K562 (cell line): Measurements from ENCODE around the gene HELZ. TPM values are rescaled to one million over a fixed set of nuclear protein-coding genes. Genes with fewer than 3 reads are reported as not detected.

Experiments used
- ATAC-seq: fragments of 200-7000 bp; cut with Tn5 transposase; 3 replicates; pipeline ENCODE4 v1.9.1; 2020; ENCODE audit warnings: moderate library complexity
- BruUV-seq: library from RNA; stranded (reverse); fragments of 400-500 nt; replicated peaks from 2 replicates; lab custom pipeline; 2021; lab: Mats Ljungman, UMichigan
- CTCF ChIA-PET: fragments of 300-600 bp; formaldehyde crosslinking; extraction: SDS; loops from one replicate; lab custom pipeline; 2021; ENCODE audit warnings: low intra/inter-chr PET ratio; lab: Yijun Ruan, JAX
- POLR2A ChIA-PET: fragments of 300-600, 350-650 bp; sonication (Branson Sonifier 250); formaldehyde crosslinking; extraction: SDS; loops from one replicate; lab custom pipeline; 2021; ENCODE audit warnings: antibody characterized with exemption, inconsistent platforms; lab: Yijun Ruan, JAX
- DNase-seq, 4 experiments: peaks; one replicate each; pipeline versions ENCODE4 v3.0.0 to v3.0.0-alpha.2; 2011 to 2018; ENCODE audit warnings: low spot score in 3 of 4, mixed read lengths in 3 of 4; ENCODE audit errors: extremely low read depth in 1 of 4
- FAIRE-seq: peaks from 2 replicates; lab custom pipeline; 2011; peaks lifted over from hg19 to GRCh38; lab: Jason Lieb, UNC
- H2AFZ ChIP-seq: 2 replicates; pipeline ENCODE4 v1.6.0; 2011; ENCODE audit warnings: low read depth, low read length, control low read depth, inconsistent platforms
- H3K27ac ChIP-seq: fragments of 200-600 bp; 3 replicates; pipeline ENCODE4 v1.8.0; 2011; ENCODE audit warnings: low read depth, mild to moderate bottlenecking, control low read depth, inconsistent platforms, low read length, moderate library complexity, mixed read lengths; ENCODE audit errors: extremely low read depth
- H3K27me3 ChIP-seq, 2 experiments: fragments of 300-600 bp in 1 of 2; 2 replicates in 1 of 2; 3 replicates in 1 of 2; pipeline versions ENCODE4 v1.6.0 to v1.8.0; 2011; ENCODE audit warnings: inconsistent platforms in 2 of 2, low read length in 2 of 2, mild to moderate bottlenecking in 1 of 2, mixed read lengths in 1 of 2, moderate library complexity in 1 of 2; ENCODE audit not compliant: control insufficient read depth in 2 of 2, insufficient read depth in 2 of 2
- H3K36me3 ChIP-seq: fragments of 300-600 bp; 3 replicates; pipeline ENCODE4 v1.8.0; 2011; ENCODE audit warnings: mild to moderate bottlenecking, low read length, inconsistent platforms; ENCODE audit not compliant: control insufficient read depth, insufficient read depth
- H3K4me1 ChIP-seq, 2 experiments: fragments of 200-600 bp in 1 of 2; replicated peaks in 1 of 2; 2 replicates in 1 of 2; 3 replicates in 1 of 2; pipeline versions ENCODE4 v1.5.1 to v1.8.0; 2011; ENCODE audit warnings: inconsistent platforms in 2 of 2, low read length in 2 of 2, mild to moderate bottlenecking in 1 of 2, mixed read lengths in 1 of 2, moderate library complexity in 1 of 2; ENCODE audit not compliant: control insufficient read depth in 2 of 2, insufficient read depth in 2 of 2
- H3K4me2 ChIP-seq: 2 replicates; pipeline ENCODE4 v1.6.1; 2011; ENCODE audit warnings: low read length, control low read depth, inconsistent platforms, mixed read lengths; ENCODE audit not compliant: insufficient read depth
- H3K4me3 ChIP-seq: fragments of 200-600 bp; sonication (generic), shearing (Covaris generic); 2 replicates; pipeline ENCODE4 v1.5.1; 2016; ENCODE audit warnings: control low read depth, inconsistent platforms
- H3K79me2 ChIP-seq: fragments of 200-600 bp; 3 replicates; pipeline ENCODE4 v1.8.0; 2011; ENCODE audit warnings: low read length, inconsistent platforms; ENCODE audit not compliant: control insufficient read depth, insufficient read depth
- H3K9ac ChIP-seq, 2 experiments: 2 replicates each; pipeline versions ENCODE4 v1.6.0 to v1.6.1; 2011; ENCODE audit warnings: low read depth in 2 of 2, low read length in 2 of 2, control low read depth in 1 of 2, inconsistent platforms in 1 of 2, mild to moderate bottlenecking in 1 of 2, mixed read lengths in 1 of 2; ENCODE audit not compliant: insufficient read depth in 1 of 2
- H3K9me1 ChIP-seq: one replicate; pipeline ENCODE4 v1.6.0; 2011; ENCODE audit warnings: inconsistent platforms, mild to moderate bottlenecking, low read length, moderate library complexity; ENCODE audit not compliant: control insufficient read depth, insufficient read depth
- H3K9me3 ChIP-seq: replicated peaks from 2 replicates; pipeline ENCODE4 v1.5.1; 2011; ENCODE audit warnings: low read depth, low read length, inconsistent platforms; ENCODE audit not compliant: control insufficient read depth, insufficient read depth
- H4K20me1 ChIP-seq: replicated peaks from 2 replicates; pipeline ENCODE4 v1.6.1; 2011; ENCODE audit warnings: low read length, inconsistent platforms, mixed read lengths; ENCODE audit not compliant: control insufficient read depth, insufficient read depth
- CBX8 ChIP-seq: fragments of 200-600 bp; sonication (generic); IDR thresholded peaks from 2 replicates; pipeline ENCODE4 v1.6.1; 2012; ENCODE audit warnings: borderline replicate concordance, mixed run types, low read depth, mild to moderate bottlenecking, moderate library complexity, mixed read lengths, low read length, control low read depth, inconsistent platforms; ENCODE audit not compliant: poor library complexity, severe bottlenecking; ENCODE audit errors: extremely low read depth
- CCNT2 ChIP-seq: IDR thresholded peaks from 2 replicates; pipeline ENCODE4 v1.6.1; 2011; ENCODE audit warnings: borderline replicate concordance, low read depth, mild to moderate bottlenecking, moderate library complexity, mixed read lengths, low read length; ENCODE audit not compliant: insufficient read length; ENCODE audit errors: extremely low read depth
- GABPA ChIP-seq: fragments of 200-800 bp; sonication (Bioruptor generic); conservative IDR thresholded peaks from 2 replicates; pipeline ENCODE4 v1.6.1; 2016; ENCODE audit warnings: low read depth, missing genetic modification characterization, missing compliant biosample characterization
- HBP1 ChIP-seq: fragments of 450-650 bp; formaldehyde crosslinking; IDR thresholded peaks from 2 replicates; pipeline ENCODE4 v1.4.0; 2022; ENCODE audit warnings: missing genetic modification characterization
- ILK ChIP-seq: fragments of 450-650 bp; IDR thresholded peaks from 2 replicates; pipeline ENCODE4 v1.6.1; 2016; ENCODE audit warnings: missing genetic modification characterization, low read depth, mild to moderate bottlenecking, missing compliant biosample characterization, moderate library complexity, borderline replicate concordance
- MITF ChIP-seq: IDR thresholded peaks from 2 replicates; pipeline ENCODE4 v1.6.1; 2014; ENCODE audit warnings: antibody characterized with exemption
- MTA1 ChIP-seq: fragments of 450-650 bp; IDR thresholded peaks from 2 replicates; pipeline ENCODE4 v1.6.1; 2017; ENCODE audit warnings: borderline replicate concordance
- POLR3G ChIP-seq: IDR thresholded peaks from 2 replicates; pipeline ENCODE4 v1.6.1; 2011; ENCODE audit not compliant: insufficient read length, insufficient replicate concordance; ENCODE audit errors: extremely low read depth
- RREB1 ChIP-seq: fragments of 250-450 bp; sonication (Bioruptor Pico); IDR thresholded peaks from 2 replicates; pipeline ENCODE4 v1.4.0; 2020
- SAFB2 ChIP-seq: fragments of 200-400 bp; formaldehyde crosslinking; IDR thresholded peaks from 2 replicates; pipeline ENCODE4 v1.6.1; 2018; ENCODE audit warnings: borderline replicate concordance, low read length, low read depth, moderate library complexity; ENCODE audit not compliant: severe bottlenecking
- WGBS: fragments of 100-300 bp; shearing (Covaris generic); methylation state at CpG from one replicate; pipeline ENCODE4 v1.1.6; 2016; ENCODE audit warnings: low coverage, mixed read lengths; ENCODE audit not compliant: insufficient coverage; ENCODE audit errors: missing lambda C conversion rate; 5-methylcytosine and 5-hydroxymethylcytosine counted together
- in situ Hi-C: fragments of 300-500 bp; cut with MboI; formaldehyde crosslinking; loops from 4 replicates; pipeline ENCODE4 v1.15.0; 2018; ENCODE audit warnings: inconsistent platforms, mixed read lengths
- intact Hi-C: fragments of 100-400 bp; cut with micrococcal nuclease; formaldehyde crosslinking; loops from 2 replicates; pipeline ENCODE4 v1.14.2; 2022
- polyA plus RNA-seq, 8 experiments: library from polyadenylated mRNA; depleted of rRNA in 4 of 8; stranded (reverse) in 5 of 8; unstranded in 3 of 8; fragments of >200 nt; fragmentation: Nextera tagmentation in 2 of 8; fragmentation: Illumina TruSeq in 1 of 8; extraction: Ambion mirVana in 2 of 8; extraction: Trizol in 1 of 8; gene quantifications; 2 replicates each; pipeline versions ENCODE4 v1.2.1 to v1.2.3, GENCODE V29; 2011 to 2014; ENCODE audit warnings: inconsistent platforms in 1 of 8, missing spikeins in 1 of 8
- total RNA-seq, 7 experiments: library from RNA; depleted of rRNA in 6 of 7; stranded (reverse); fragments of >200 nt in 6 of 7; fragmentation: Illumina TruSeq in 2 of 7; extraction: Trizol in 2 of 7; gene quantifications; 2 replicates each; pipeline versions ENCODE4 v1.2.1 to v1.2.3, GENCODE V29; 2011 to 2021; ENCODE audit warnings: low replicate concordance in 1 of 7

Gene HELZ
- total and polyA plus RNA-seq, 9 of the 15 experiments (the other 6 are each of a cell fraction or from before 2014, with no cell fraction given), result 5.2 to 39.8 (median 17.3) TPM

- Histone ChIP-seq H3K4me1 (peaks cover 19 to 27% of the 10 kb centered on the region in 2 experiments), H3K9ac (peak overlapping the region; percentile 84 to 96), H3K9me1 (no peaks in the 10 kb centered on the region), H3K27ac (peak overlapping the region; percentile 87), H3K9me3 (no peaks in the 10 kb centered on the region), H3K27me3 (no peaks in the 10 kb centered on the region), H3K4me2 (peak overlapping the region; percentile 76), H3K4me3 (peak overlapping the region; percentile 86), H3K36me3 (peaks cover 17% of the 10 kb centered on the region; the same call in 2 of the 3 replicates), H3K79me2 (peaks cover 54% of the 10 kb centered on the region), H2AFZ (peak overlapping the region; percentile 77), H4K20me1 (no peaks in the 10 kb centered on the region; the same call in 1 of the 2 replicates)
- ChIA-PET CTCF (no interaction called here), POLR2A (interaction anchor here (1.2 kb wide), 1 partner anchor 51 kb away, joined by 4 read pairs; no protein-coding TSS in a partner anchor)
- WGBS, result 2% methylated on average over 13 of the region's 47 CpGs
- no TSS peak for BruUV-seq
- intact Hi-C loops, result no loop called here
- ATAC-seq (peak; percentile 46), DNase-seq (peak; percentile 43 to 77 (median 64)), FAIRE-seq (no peak)
- in situ Hi-C loops, result no loop called here
- no peak for TF ChIP-seq RREB1
- TF ChIP-seq MTA1, result no peak
- TF ChIP-seq CBX8, result no peak
- no peak for TF ChIP-seq HBP1 (CRISPR knock-in tag)
- TF ChIP-seq ILK (tag), result no peak
- TF ChIP-seq GABPA (tag), result no peak
- TF ChIP-seq SAFB2, result no peak
- no peak for TF ChIP-seq POLR3G
- no peak for TF ChIP-seq MITF
- TF ChIP-seq CCNT2, result peak; percentile 35
Observed at GRCh38 chr17:67244431-67245072, 444 bp downstream of the HELZ start.
